HEK293T (cell line): ENCODE data around the gene PLEKHG4.

Experiments
- ARNT ChIP-seq: fragments of 450-650 bp; IDR thresholded peaks from 2 replicates; pipeline ENCODE4 v1.6.1; 2017; ENCODE audit warnings: mild to moderate bottlenecking
- BHLHE40 ChIP-seq: fragments of 450-650 bp; IDR thresholded peaks from 2 replicates; pipeline ENCODE4 v1.6.1; 2016; ENCODE audit warnings: mild to moderate bottlenecking, moderate library complexity, borderline replicate concordance
- ELF4 ChIP-seq: fragments of 450-650 bp; IDR thresholded peaks from 2 replicates; pipeline ENCODE4 v1.6.1; 2017; ENCODE audit warnings: antibody characterized with exemption
- HDGF ChIP-seq: fragments of 450-650 bp; IDR thresholded peaks from 2 replicates; pipeline ENCODE4 v1.6.1; 2017; ENCODE audit warnings: antibody characterized with exemption, borderline replicate concordance
- SP1 ChIP-seq: fragments of 450-650 bp; IDR thresholded peaks from 2 replicates; pipeline ENCODE4 v1.6.1; 2017
- SUZ12 ChIP-seq: fragments of 450-650 bp; IDR thresholded peaks from 2 replicates; pipeline ENCODE4 v1.6.1; 2016; ENCODE audit warnings: mild to moderate bottlenecking
- TARDBP ChIP-seq: fragments of 450-650 bp; IDR thresholded peaks from 2 replicates; pipeline ENCODE4 v1.6.1; 2016
- ZNF384 ChIP-seq: fragments of 450-650 bp; IDR thresholded peaks from 2 replicates; pipeline ENCODE4 v1.6.1; 2016
- TF ChIP-seq, protein P1 (sequence below): fragments of 450-650 bp; IDR thresholded peaks from 2 replicates; pipeline ENCODE4 v1.6.1; 2016

DNA sequence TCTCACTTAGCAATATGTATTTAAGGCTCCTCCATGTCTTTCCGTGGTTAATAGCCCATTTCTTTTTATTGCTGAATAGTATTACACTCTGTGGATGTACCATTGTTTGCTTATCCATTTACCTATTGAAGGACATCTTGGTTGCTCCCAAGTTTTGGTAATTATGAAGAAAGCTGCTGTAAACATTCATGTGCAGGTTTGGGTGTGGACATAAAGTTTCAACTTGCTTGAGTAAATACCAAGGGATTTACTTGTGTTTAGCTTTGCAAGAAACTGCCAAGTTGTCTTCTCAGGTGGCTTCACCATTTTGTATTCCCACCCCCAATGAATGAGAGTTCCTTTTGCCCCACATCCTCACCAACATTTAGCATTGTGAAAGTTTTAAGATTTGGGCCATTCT lies 56.8 kb downstream of the PLEKHG4 start:
- TF ChIP-seq BHLHE40 (no peak), HDGF (no peak), SUZ12 (no peak), ZNF384 (no peak), SP1 (no peak), ELF4 (no peak), TARDBP (no peak), ARNT (no peak)
- TF ChIP-seq, protein P1, sequence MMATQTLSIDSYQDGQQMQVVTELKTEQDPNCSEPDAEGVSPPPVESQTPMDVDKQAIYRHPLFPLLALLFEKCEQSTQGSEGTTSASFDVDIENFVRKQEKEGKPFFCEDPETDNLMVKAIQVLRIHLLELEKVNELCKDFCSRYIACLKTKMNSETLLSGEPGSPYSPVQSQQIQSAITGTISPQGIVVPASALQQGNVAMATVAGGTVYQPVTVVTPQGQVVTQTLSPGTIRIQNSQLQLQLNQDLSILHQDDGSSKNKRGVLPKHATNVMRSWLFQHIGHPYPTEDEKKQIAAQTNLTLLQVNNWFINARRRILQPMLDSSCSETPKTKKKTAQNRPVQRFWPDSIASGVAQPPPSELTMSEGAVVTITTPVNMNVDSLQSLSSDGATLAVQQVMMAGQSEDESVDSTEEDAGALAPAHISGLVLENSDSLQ: no peak
